KMS-11 (cell line): ENCODE measurements around the gene GALR1.

Experiments
- H2AFZ ChIP-seq: fragments of 200-600 bp; sonication (generic); 2 replicates; pipeline ENCODE4 v1.6.1; 2016; ENCODE audit warnings: antibody characterized with exemption, mixed run types, low read depth
- H3K27ac ChIP-seq: fragments of 200-600 bp; sonication (generic); 2 replicates; pipeline ENCODE4 v1.6.1; 2016; ENCODE audit warnings: mild to moderate bottlenecking, mixed run types
- H3K27me3 ChIP-seq: fragments of 200-600 bp; sonication (generic); 2 replicates; pipeline ENCODE4 v1.6.1; 2017; ENCODE audit warnings: mild to moderate bottlenecking, low read depth, mixed run types, moderate library complexity; ENCODE audit not compliant: insufficient read depth
- H3K36me3 ChIP-seq: fragments of 200-600 bp; sonication (generic); 2 replicates; pipeline ENCODE4 v1.6.1; 2017; ENCODE audit warnings: mild to moderate bottlenecking, mixed run types; ENCODE audit not compliant: insufficient read depth
- H3K4me1 ChIP-seq: fragments of 200-600 bp; sonication (generic); 2 replicates; pipeline ENCODE4 v1.6.1; 2016; ENCODE audit warnings: mild to moderate bottlenecking, low read depth, mixed run types; ENCODE audit not compliant: poor library complexity, severe bottlenecking
- H3K4me2 ChIP-seq: fragments of 200-600 bp; sonication (generic); 2 replicates; pipeline ENCODE4 v1.7.0; 2016; ENCODE audit warnings: mild to moderate bottlenecking, mixed run types
- H3K4me3 ChIP-seq: fragments of 200-600 bp; sonication (generic); IDR thresholded peaks from 2 replicates; pipeline ENCODE4 v1.6.1; 2017; ENCODE audit warnings: low read depth, low read length, mixed read lengths; ENCODE audit not compliant: insufficient read depth
- H3K79me2 ChIP-seq: fragments of 200-600 bp; sonication (generic); 2 replicates; pipeline ENCODE4 v1.6.1; 2016; ENCODE audit warnings: low read depth, mixed run types; ENCODE audit not compliant: insufficient read depth
- H3K9ac ChIP-seq: fragments of 200-600 bp; sonication (generic); 2 replicates; pipeline ENCODE4 v1.6.1; 2016; ENCODE audit warnings: mild to moderate bottlenecking, mixed run types
- H4K20me1 ChIP-seq: fragments of 200-600 bp; sonication (generic); 2 replicates; pipeline ENCODE4 v1.6.1; 2016; ENCODE audit warnings: mild to moderate bottlenecking, mixed run types; ENCODE audit not compliant: insufficient read depth
- TF ChIP-seq, protein P1 (sequence below): fragments of 200-600 bp; sonication (generic); conservative IDR thresholded peaks from 2 replicates; pipeline ENCODE4 v1.6.1; 2017; ENCODE audit warnings: low read depth, mild to moderate bottlenecking, antibody characterized with exemption, low read length, moderate library complexity, mixed read lengths

The GALR1 gene

DNA sequence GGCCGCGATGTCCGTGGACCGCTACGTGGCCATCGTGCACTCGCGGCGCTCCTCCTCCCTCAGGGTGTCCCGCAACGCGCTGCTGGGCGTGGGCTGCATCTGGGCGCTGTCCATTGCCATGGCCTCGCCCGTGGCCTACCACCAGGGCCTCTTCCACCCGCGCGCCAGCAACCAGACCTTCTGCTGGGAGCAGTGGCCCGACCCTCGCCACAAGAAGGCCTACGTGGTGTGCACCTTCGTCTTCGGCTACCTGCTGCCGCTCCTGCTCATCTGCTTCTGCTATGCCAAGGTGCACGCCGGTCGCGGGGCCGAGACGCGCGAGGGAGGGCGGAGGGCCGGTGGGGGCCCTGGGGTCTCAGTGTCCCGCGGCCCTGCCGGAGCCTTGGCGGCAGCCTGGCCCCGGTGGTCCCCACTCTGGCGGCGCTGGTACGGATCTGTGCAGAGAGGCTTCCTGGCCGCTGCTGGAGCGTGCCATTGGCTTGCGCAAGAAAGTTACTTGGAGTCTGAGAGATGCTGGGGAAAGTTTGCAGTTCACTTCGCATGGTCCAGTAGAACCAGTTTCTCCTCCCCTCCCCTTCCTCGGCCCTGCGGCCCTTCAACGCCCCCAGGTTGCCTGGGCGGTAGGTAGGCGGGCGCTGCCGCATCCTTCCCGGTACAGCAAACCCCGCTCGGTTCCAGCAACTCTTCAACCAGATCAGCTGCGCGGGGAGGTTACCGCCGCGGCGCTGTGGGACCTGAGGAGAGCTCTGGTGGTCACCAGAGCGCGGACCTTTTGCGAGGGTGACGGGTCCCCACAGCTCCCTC lies 1.5 kb downstream of the GALR1 start:
- H3K27ac ChIP-seq = no peak overlapping the region
- no peaks in the 10 kb centered on the region for H3K79me2 ChIP-seq
- no peaks in the 10 kb centered on the region for H3K4me1 ChIP-seq
- H3K9ac ChIP-seq = no peak overlapping the region
- H2AFZ ChIP-seq = no peak overlapping the region
- H4K20me1 ChIP-seq = no peaks in the 10 kb centered on the region
- no peaks in the 10 kb centered on the region for H3K27me3 ChIP-seq
- TF ChIP-seq, protein P1, sequence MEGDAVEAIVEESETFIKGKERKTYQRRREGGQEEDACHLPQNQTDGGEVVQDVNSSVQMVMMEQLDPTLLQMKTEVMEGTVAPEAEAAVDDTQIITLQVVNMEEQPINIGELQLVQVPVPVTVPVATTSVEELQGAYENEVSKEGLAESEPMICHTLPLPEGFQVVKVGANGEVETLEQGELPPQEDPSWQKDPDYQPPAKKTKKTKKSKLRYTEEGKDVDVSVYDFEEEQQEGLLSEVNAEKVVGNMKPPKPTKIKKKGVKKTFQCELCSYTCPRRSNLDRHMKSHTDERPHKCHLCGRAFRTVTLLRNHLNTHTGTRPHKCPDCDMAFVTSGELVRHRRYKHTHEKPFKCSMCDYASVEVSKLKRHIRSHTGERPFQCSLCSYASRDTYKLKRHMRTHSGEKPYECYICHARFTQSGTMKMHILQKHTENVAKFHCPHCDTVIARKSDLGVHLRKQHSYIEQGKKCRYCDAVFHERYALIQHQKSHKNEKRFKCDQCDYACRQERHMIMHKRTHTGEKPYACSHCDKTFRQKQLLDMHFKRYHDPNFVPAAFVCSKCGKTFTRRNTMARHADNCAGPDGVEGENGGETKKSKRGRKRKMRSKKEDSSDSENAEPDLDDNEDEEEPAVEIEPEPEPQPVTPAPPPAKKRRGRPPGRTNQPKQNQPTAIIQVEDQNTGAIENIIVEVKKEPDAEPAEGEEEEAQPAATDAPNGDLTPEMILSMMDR = no peak
- H3K4me3 ChIP-seq = no peak overlapping the region
- no peak overlapping the region for H3K4me2 ChIP-seq
- no peaks in the 10 kb centered on the region for H3K36me3 ChIP-seq

DNA sequence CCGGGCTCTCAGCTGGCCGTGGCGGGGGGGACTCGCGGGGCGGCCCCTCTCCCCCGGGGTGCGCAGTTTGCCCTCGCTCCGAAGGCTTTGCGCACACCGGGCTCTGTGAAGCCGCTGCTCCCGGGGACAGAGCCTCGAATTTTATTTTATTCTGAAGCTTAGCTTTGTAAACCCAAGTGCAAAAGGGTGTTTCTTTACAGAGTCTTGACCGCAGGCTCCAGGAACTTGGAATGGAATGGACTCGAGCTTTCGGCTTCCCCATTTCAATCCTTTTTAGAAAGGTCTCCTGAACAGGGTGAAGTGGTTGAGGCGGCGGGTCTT lies 2.0 kb downstream of the GALR1 start:
- Histone ChIP-seq H3K27me3 (no peaks in the 10 kb centered on the region), H4K20me1 (no peaks in the 10 kb centered on the region), H3K4me3 (no peak overlapping the region), H3K9ac (no peak overlapping the region), H3K27ac (no peak overlapping the region), H2AFZ (no peak overlapping the region), H3K36me3 (no peaks in the 10 kb centered on the region), H3K4me1 (no peaks in the 10 kb centered on the region), H3K4me2 (no peak overlapping the region), H3K79me2 (no peaks in the 10 kb centered on the region)
- TF ChIP-seq, protein P1 = no peak

DNA sequence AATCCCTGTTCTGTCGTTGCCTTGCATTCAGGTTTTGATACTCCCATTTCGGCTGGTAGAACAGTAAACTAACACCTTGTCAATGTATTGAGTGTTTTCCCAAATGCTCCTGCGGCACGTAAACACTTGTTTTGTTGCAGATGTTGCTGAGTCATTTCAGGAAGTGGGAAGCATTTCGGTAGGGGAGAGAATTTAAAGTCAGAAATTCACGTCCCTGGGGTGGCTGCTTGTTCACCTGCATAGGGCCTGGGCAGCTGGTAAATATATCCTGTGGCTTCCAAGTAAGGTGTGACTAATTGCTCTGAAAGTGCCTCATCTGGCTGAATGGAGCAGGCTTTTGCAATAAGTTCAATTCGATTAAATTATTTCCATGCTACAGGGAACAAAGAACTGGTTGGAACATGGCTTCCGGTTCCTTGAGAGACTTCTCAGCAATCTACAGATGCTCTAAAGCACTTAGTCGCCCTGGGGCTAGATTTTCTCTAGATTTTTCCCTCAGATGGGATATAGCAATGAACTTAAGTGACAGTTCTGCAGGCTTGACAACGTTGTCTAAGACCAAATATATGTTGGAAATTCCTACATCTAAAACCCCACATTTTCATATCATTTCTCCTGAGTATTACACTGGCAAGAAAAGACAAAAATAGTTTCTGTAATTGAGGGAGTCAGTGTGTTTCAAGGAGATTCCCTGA lies 5.2 kb downstream of the GALR1 start:
- Histone ChIP-seq H4K20me1 (no peaks in the 10 kb centered on the region), H3K36me3 (no peaks in the 10 kb centered on the region), H3K4me2 (no peak overlapping the region), H3K4me1 (no peaks in the 10 kb centered on the region), H2AFZ (no peak overlapping the region), H3K9ac (no peak overlapping the region), H3K79me2 (no peaks in the 10 kb centered on the region), H3K4me3 (no peak overlapping the region), H3K27ac (no peak overlapping the region), H3K27me3 (no peaks in the 10 kb centered on the region)
- TF ChIP-seq, protein P1 = no peak

DNA sequence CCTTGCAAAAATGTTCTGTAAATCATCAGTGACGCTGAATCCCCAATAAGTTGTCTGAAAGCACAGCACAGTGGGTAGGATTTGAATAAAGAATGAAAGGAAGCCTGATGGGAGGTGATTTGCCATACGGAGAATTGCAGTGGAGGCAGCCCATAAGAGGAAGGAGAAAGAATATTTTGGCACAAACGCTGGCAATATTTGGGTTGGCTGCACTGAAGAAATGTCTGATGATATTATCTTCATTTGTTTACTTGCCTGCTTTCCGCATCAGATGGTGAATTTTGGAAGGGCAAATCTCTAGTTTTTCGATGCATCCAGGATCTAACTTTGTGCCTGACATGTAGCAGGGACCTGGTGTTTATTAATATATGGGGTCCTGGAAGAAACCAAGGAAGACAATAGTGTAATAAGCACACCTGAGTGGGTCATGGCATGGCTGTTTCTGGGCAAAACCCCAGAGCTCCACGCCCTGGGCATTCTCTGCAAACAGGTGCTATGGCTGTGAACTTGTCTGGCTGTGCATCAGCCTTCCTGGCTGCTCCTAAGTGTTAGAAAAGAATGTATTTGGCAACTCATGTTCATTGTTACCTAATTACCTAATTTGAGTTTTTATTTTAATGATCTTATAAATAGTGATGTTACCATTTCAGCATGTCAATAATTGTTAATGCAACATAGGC lies 5.9 kb downstream of the GALR1 start:
- H3K36me3 ChIP-seq = no peaks in the 10 kb centered on the region
- no peak overlapping the region for H3K27ac ChIP-seq
- H3K4me3 ChIP-seq = no peak overlapping the region
- TF ChIP-seq, protein P1 = no peak
- no peaks in the 10 kb centered on the region for H3K4me1 ChIP-seq
- H4K20me1 ChIP-seq = no peaks in the 10 kb centered on the region
- H2AFZ ChIP-seq = no peak overlapping the region
- H3K9ac ChIP-seq = no peak overlapping the region
- no peaks in the 10 kb centered on the region for H3K27me3 ChIP-seq
- no peak overlapping the region for H3K4me2 ChIP-seq
- H3K79me2 ChIP-seq = no peaks in the 10 kb centered on the region
